ENCODE results near the gene ZNF337. TPM values are rescaled to one million over a fixed set of nuclear protein-coding genes. Genes with fewer than 3 reads are reported as not detected.
"Not testable (repeated sequence)": the region's sequence is repeated elsewhere in the genome, so short reads cannot be mapped to it uniquely, and the experiment has no call there.

The ZNF337 gene
- total and polyA plus RNA-seq, 2 experiments from 2014 or later: 6.6 to 11.3 TPM

DNA sequence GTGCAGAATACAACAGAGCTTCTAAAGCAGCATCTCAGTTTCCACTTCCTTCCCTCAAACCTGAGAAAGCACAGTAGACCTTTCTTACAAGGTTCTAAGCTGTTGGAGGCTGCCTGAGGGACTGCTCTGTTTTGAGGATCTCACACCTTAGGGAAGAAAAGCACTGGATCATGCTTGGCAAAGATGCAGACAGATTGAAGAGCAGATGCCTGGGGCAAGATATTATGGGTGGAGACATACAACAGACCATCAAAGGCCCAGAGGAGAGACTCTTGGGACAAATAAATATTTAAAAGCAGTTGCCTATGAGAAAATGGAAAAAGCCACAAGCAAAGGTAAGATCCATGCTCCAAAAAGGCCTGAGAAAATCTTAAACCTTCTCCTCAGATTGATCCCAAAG is 6.2 kb downstream of the ZNF337 start:
- H3K9me2 ChIP-seq (replicated peaks; ENCODE audit: insufficient read depth): no peaks in the 10 kb centered on the region
- H4K20me1 ChIP-seq (ENCODE audit: insufficient read depth, poor library complexity, severe bottlenecking): no peaks in the 10 kb centered on the region
- no peak overlapping the region for H3K27ac ChIP-seq
- peaks cover 26% of the 10 kb centered on the region for H3K79me2 ChIP-seq
- no peak for TF ChIP-seq EZH2 (IDR thresholded peaks at IDR 0.05; ENCODE audit: borderline replicate concordance)
- TF ChIP-seq, protein P1, sequence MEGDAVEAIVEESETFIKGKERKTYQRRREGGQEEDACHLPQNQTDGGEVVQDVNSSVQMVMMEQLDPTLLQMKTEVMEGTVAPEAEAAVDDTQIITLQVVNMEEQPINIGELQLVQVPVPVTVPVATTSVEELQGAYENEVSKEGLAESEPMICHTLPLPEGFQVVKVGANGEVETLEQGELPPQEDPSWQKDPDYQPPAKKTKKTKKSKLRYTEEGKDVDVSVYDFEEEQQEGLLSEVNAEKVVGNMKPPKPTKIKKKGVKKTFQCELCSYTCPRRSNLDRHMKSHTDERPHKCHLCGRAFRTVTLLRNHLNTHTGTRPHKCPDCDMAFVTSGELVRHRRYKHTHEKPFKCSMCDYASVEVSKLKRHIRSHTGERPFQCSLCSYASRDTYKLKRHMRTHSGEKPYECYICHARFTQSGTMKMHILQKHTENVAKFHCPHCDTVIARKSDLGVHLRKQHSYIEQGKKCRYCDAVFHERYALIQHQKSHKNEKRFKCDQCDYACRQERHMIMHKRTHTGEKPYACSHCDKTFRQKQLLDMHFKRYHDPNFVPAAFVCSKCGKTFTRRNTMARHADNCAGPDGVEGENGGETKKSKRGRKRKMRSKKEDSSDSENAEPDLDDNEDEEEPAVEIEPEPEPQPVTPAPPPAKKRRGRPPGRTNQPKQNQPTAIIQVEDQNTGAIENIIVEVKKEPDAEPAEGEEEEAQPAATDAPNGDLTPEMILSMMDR (IDR thresholded peaks at IDR 0.05; ENCODE audit: poor library complexity): no peak
- no peak for TF ChIP-seq EZH2phosphoT487 (IDR thresholded peaks at IDR 0.05; ENCODE audit: low read depth, severe bottlenecking, unreplicated experiment)
- no peaks in the 10 kb centered on the region for H3K36me3 ChIP-seq (replicated peaks; ENCODE audit: insufficient read depth, low read depth)
- H2AFZ ChIP-seq: no peak overlapping the region
- DNase-seq (ENCODE audit: low spot score): no peak
- H3K27me3 ChIP-seq: no peaks in the 10 kb centered on the region
- no peak overlapping the region for H3K4me3 ChIP-seq
- no peak overlapping the region for H3K4me2 ChIP-seq
- H3K9me3 ChIP-seq (ENCODE audit: low read depth): no peaks in the 10 kb centered on the region
- peaks cover 2% of the 10 kb centered on the region for H3K4me1 ChIP-seq (ENCODE audit: insufficient read depth)

DNA sequence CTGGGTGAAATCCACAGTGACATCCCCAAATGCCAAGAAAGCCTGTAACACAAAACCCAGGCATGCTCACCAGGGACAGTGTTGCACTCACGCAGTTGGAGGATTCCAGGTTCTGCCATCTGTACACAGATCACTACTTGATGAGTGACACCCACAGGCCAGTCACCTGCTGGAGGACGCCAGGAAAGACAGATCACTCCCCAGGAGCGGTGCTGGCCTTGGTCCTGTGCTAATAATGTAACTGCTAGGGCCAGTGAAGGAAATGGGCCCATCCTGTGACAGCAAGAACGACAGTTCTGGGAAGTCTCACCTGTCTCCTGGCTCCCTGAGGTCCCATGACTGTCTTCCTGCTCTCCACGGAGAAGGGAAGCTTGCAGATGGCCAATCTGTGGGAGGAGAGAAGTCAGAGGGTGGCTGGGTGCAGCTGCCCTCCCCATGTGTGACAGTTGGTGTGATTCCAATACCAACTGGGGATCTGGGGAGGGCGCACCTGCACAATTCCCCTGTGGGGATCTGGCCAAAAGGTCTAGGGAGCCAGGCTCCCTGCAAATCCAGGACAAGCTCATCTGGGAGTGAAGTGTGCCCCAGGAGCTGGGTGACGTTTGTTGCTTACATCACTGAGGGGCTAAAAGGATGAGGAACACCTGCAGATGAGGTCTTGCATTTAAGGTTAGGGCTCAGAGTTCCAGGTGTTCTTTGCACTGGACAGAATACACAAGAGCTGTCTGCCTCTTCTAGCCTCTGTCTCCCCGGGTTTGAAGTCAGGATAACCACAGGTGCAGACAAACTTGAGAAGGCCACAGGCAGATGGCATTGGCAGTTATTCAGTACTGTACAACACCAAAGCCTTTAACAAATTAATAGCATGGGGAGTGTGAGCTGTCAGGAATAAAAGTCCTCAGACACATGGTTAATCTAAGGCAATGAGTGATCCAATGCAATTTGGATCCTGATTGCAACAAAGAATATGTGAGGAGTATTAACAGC is 10.3 kb downstream of the ZNF337 start:
- H3K36me3 ChIP-seq (replicated peaks; ENCODE audit: insufficient read depth, low read depth): no peaks in the 10 kb centered on the region
- no peaks in the 10 kb centered on the region for H4K20me1 ChIP-seq (ENCODE audit: insufficient read depth, poor library complexity, severe bottlenecking)
- H3K4me3 ChIP-seq: no peak overlapping the region
- H3K27ac ChIP-seq: no peak overlapping the region
- no peaks in the 10 kb centered on the region for H3K79me2 ChIP-seq
- 80% methylated on average over 8 of the region's 8 CpGs for WGBS (ENCODE audit: low lambda C conversion rate, missing lambda C conversion rate)
- no peaks in the 10 kb centered on the region for H3K27me3 ChIP-seq
- H3K9me3 ChIP-seq (ENCODE audit: low read depth): no peaks in the 10 kb centered on the region
- H2AFZ ChIP-seq: no peak overlapping the region
- TF ChIP-seq EZH2 (IDR thresholded peaks at IDR 0.05; ENCODE audit: borderline replicate concordance): no peak
- no peak for TF ChIP-seq EZH2phosphoT487 (IDR thresholded peaks at IDR 0.05; ENCODE audit: low read depth, severe bottlenecking, unreplicated experiment)
- TF ChIP-seq, protein P1 (IDR thresholded peaks at IDR 0.05; ENCODE audit: poor library complexity): no peak
- DNase-seq (ENCODE audit: low spot score): no peak
- no peaks in the 10 kb centered on the region for H3K4me1 ChIP-seq (ENCODE audit: insufficient read depth)
- H3K9me2 ChIP-seq (replicated peaks; ENCODE audit: insufficient read depth): no peaks in the 10 kb centered on the region
- H3K4me2 ChIP-seq: no peak overlapping the region

DNA sequence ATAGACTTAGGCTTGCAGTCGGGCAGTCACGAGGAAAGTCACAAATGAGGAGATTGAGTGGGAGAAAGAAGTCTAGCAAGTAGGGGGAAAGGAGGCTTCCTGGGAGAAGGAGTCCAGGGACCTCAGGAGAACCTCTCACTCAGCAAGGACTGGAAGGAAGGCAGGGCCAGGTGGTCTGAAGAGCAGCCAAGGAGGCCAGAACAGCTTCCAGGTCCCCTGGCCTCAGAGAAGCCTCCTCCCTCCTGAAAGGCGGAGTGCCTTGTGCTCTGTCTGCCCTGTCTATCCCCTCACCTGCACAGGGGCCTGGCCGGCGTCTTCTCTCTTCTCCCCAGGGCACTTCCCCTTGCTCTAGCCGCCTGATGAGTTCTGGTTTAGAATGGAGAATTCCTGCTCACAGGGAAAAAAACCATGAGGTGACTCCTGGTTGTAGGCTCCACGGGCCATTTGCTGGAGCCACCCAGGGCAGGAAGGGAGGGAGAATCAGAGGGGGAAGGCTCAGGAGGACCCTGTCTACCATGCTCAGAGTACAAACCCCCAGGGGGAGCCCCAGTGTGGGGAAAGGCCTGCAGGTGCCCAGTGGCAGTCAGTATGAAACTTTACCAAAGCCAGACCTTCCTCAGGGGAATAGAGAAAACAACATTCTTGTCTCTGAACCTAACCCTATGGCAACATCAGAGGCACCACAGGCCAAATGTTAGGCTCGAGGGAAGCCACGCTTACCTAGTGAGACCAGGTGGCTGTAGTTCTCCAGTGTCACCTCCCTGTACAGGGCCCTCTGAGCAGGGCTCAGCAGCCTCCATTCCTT is 11.2 kb downstream of the ZNF337 start:
- H3K4me2 ChIP-seq: no peak overlapping the region
- no peak overlapping the region for H3K4me3 ChIP-seq
- H3K9me3 ChIP-seq (ENCODE audit: low read depth): no peaks in the 10 kb centered on the region
- no peak for TF ChIP-seq EZH2phosphoT487 (IDR thresholded peaks at IDR 0.05; ENCODE audit: low read depth, severe bottlenecking, unreplicated experiment)
- TF ChIP-seq, protein P1 (IDR thresholded peaks at IDR 0.05; ENCODE audit: poor library complexity): no peak
- no peak for TF ChIP-seq EZH2 (IDR thresholded peaks at IDR 0.05; ENCODE audit: borderline replicate concordance)
- DNase-seq (ENCODE audit: low spot score): no peak
- H3K9me2 ChIP-seq (replicated peaks; ENCODE audit: insufficient read depth): no peaks in the 10 kb centered on the region
- H3K4me1 ChIP-seq (ENCODE audit: insufficient read depth): no peaks in the 10 kb centered on the region
- WGBS (ENCODE audit: low lambda C conversion rate, missing lambda C conversion rate): 91% methylated on average over 9 of the region's 9 CpGs
- no peaks in the 10 kb centered on the region for H3K36me3 ChIP-seq (replicated peaks; ENCODE audit: insufficient read depth, low read depth)
- no peaks in the 10 kb centered on the region for H3K79me2 ChIP-seq
- H2AFZ ChIP-seq: no peak overlapping the region
- H4K20me1 ChIP-seq (ENCODE audit: insufficient read depth, poor library complexity, severe bottlenecking): no peaks in the 10 kb centered on the region
- no peak overlapping the region for H3K27ac ChIP-seq
- no peaks in the 10 kb centered on the region for H3K27me3 ChIP-seq

DNA sequence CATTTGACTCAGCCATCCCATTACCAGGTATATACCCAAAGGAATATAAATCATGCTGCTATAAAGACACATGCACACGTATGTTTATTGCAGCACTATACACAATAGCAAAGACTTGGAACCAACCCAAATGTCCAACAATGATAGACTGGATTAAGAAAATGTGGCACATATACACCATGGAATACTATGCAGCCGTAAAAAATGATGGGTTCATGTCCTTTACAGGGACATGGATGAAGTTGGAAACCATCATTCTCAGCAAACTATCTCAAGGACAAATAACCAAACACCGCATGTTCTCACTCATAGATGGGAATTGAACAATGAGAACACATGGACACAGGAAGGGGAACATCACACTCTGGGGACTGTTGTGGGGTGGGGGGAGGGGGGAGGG is 12.8 kb downstream of the ZNF337 start:
- not testable (repeated sequence) for H3K4me2 ChIP-seq; H3K27me3 ChIP-seq; H2AFZ ChIP-seq; H3K79me2 ChIP-seq; H3K9me3 ChIP-seq (ENCODE audit: low read depth); H3K27ac ChIP-seq; H3K4me3 ChIP-seq; H3K9me2 ChIP-seq (replicated peaks; ENCODE audit: insufficient read depth); H4K20me1 ChIP-seq (ENCODE audit: insufficient read depth, poor library complexity, severe bottlenecking); H3K4me1 ChIP-seq (ENCODE audit: insufficient read depth); DNase-seq (ENCODE audit: low spot score); H3K36me3 ChIP-seq (replicated peaks; ENCODE audit: insufficient read depth, low read depth)
- 91% methylated on average over 3 of the region's 3 CpGs for WGBS (ENCODE audit: low lambda C conversion rate, missing lambda C conversion rate)

Data from hepatocyte (in vitro differentiated cells).